GM10266 (cell line): ENCODE measurements around the gene DAGLA.

ENCODE experiments used
- DNase-seq: peaks from one replicate; pipeline ENCODE4 v3.0.0; 2012; ENCODE audit errors: extremely low spot score
- CTCF ChIP-seq: IDR thresholded peaks from 2 replicates; pipeline ENCODE4 v1.5.1; 2012; ENCODE audit warnings: mild to moderate bottlenecking, low read depth; ENCODE audit not compliant: control insufficient read depth, insufficient read depth; ENCODE audit errors: missing control alignments

Gene DAGLA

GRCh38 chr11:61694602-61694939 is 14.4 kb downstream of the DAGLA start:
- no peak for DNase-seq
- no peak for TF ChIP-seq CTCF

GRCh38 chr11:61694946-61695706 is 14.9 kb downstream of the DAGLA start:
- no peak for TF ChIP-seq CTCF
- DNase-seq = no peak

- no peak for TF ChIP-seq CTCF
These were observed 15.7 kb downstream of the DAGLA start for GRCh38 chr11:61695917-61696316.

GRCh38 chr11:61696602-61697001 is 16.4 kb downstream of the DAGLA start:
- DNase-seq = no peak
- no peak for TF ChIP-seq CTCF

More at GRCh38 chr11:61695917-61696316, 15.7 kb downstream of the DAGLA start:
- peak; percentile 70 for DNase-seq

GRCh38 chr11:61697078-61697502 is 16.9 kb downstream of the DAGLA start:
- DNase-seq = no peak
- TF ChIP-seq CTCF = no peak

GRCh38 chr11:61697764-61698163 is 17.6 kb downstream of the DAGLA start:
- TF ChIP-seq CTCF = no peak
- DNase-seq = no peak

GRCh38 chr11:61698173-61698948 is 18.2 kb downstream of the DAGLA start:
- no peak for DNase-seq
- TF ChIP-seq CTCF = no peak
